Caco-2 (cell line): Measurements from ENCODE around the gene SLC10A7. TPM values are rescaled to one million over a fixed set of nuclear protein-coding genes. Genes with fewer than 3 reads are reported as not detected.

Experiments
- BruUV-seq: library from RNA; stranded (reverse); fragments of 400-500 nt; replicated peaks from 2 replicates; lab custom pipeline; 2021; lab: Mats Ljungman, UMichigan
- CTCF ChIA-PET: fragments of 300-600 bp; sonication (Branson Sonifier 250); formaldehyde crosslinking; loops from one replicate; lab custom pipeline; 2022; ENCODE audit warnings: antibody characterized with exemption; lab: Charles Lee
- POLR2A ChIA-PET: fragments of 300-600 bp; sonication (Branson Sonifier 250); formaldehyde crosslinking; loops from one replicate; lab custom pipeline; 2022; ENCODE audit warnings: antibody characterized with exemption; lab: Charles Lee
- DNase-seq, 2 experiments: peaks; one replicate each; pipeline versions ENCODE4 v3.0.0 to v3.0.0-alpha.2; 2020 to 2022
- H3K27me3 ChIP-seq: replicated peaks from 2 replicates; pipeline ENCODE4 v1.6.0; 2011; ENCODE audit warnings: low read length; ENCODE audit not compliant: control insufficient read depth, insufficient read depth
- H3K36me3 ChIP-seq: 2 replicates; pipeline ENCODE4 v1.5.1; 2011; ENCODE audit warnings: low read length; ENCODE audit not compliant: control insufficient read depth, insufficient read depth
- H3K4me1 ChIP-seq: fragments of 250-450 bp; sonication (Bioruptor Pico); 2 replicates; pipeline ENCODE4 v1.5.1; 2020; ENCODE audit warnings: mild to moderate bottlenecking
- H3K4me3 ChIP-seq: 2 replicates; pipeline ENCODE4 v1.5.1; 2011; ENCODE audit warnings: low read depth, mild to moderate bottlenecking, control low read depth, low read length
- H3K9me3 ChIP-seq: fragments of 250-450 bp; sonication (Bioruptor Pico); 2 replicates; pipeline ENCODE4 v1.5.1; 2020; ENCODE audit warnings: mild to moderate bottlenecking, moderate library complexity
- H3K27ac Mint-ChIP-seq: one replicate; pipeline ENCODE4 v1.8.0; 2022; ENCODE audit warnings: mixed read lengths; ENCODE audit not compliant: unreplicated experiment
- H3K27me3 Mint-ChIP-seq: one replicate; pipeline ENCODE4 v1.8.0; 2022; ENCODE audit warnings: mixed read lengths; ENCODE audit not compliant: insufficient read depth, unreplicated experiment
- H3K36me3 Mint-ChIP-seq: one replicate; pipeline ENCODE4 v1.8.0; 2022; ENCODE audit warnings: mild to moderate bottlenecking, mixed read lengths; ENCODE audit not compliant: insufficient read depth, unreplicated experiment
- H3K4me1 Mint-ChIP-seq: one replicate; pipeline ENCODE4 v1.8.0; 2022; ENCODE audit warnings: low read depth, mixed read lengths; ENCODE audit not compliant: unreplicated experiment
- H3K4me3 Mint-ChIP-seq: one replicate; pipeline ENCODE4 v1.8.0; 2022; ENCODE audit warnings: mild to moderate bottlenecking, moderate library complexity, mixed read lengths; ENCODE audit not compliant: unreplicated experiment
- H3K9me3 Mint-ChIP-seq: one replicate; pipeline ENCODE4 v1.8.0; 2022; ENCODE audit warnings: mixed read lengths; ENCODE audit not compliant: unreplicated experiment
- CTCF ChIP-seq, 2 experiments: fragments of 200-600 bp in 1 of 2; IDR thresholded peaks; 1 replicate in 1 of 2; 2 replicates in 1 of 2; pipeline versions ENCODE4 v1.5.1 to v1.8.0; 2011 to 2022; ENCODE audit warnings: antibody characterized with exemption in 1 of 2, control low read depth in 1 of 2, inconsistent platforms in 1 of 2, low read depth in 1 of 2, low read length in 1 of 2, mild to moderate bottlenecking in 1 of 2, moderate library complexity in 1 of 2; ENCODE audit not compliant: insufficient read depth in 1 of 2, severe bottlenecking in 1 of 2, unreplicated experiment in 1 of 2
- intact Hi-C: fragments of 100-400 bp; cut with micrococcal nuclease; formaldehyde crosslinking; loops from one replicate; pipeline ENCODE4 v1.10.0; 2022; ENCODE audit not compliant: unreplicated experiment
- total RNA-seq: library from RNA; stranded (reverse); gene quantifications from 2 replicates; pipeline ENCODE4 v1.2.3, GENCODE V29; 2022

Gene SLC10A7
- total RNA-seq, 1 experiment from 2014 or later: 12.1 TPM

- Mint-ChIP-seq H3K4me3 (no peak overlapping the region), H3K36me3 (no peaks in the 10 kb centered on the region), H3K27ac (no peak overlapping the region), H3K27me3 (no peaks in the 10 kb centered on the region), H3K4me1 (no peaks in the 10 kb centered on the region), H3K9me3 (no peaks in the 10 kb centered on the region)
- BruUV-seq: no TSS peak
- CTCF ChIA-PET: interaction anchor here (0.7 kb wide), 1 partner anchor 20 kb away, joined by 3 read pairs; no protein-coding TSS in a partner anchor
- POLR2A ChIA-PET: no interaction called here
- Histone ChIP-seq H3K4me1 (no peaks in the 10 kb centered on the region), H3K27me3 (no peaks in the 10 kb centered on the region), H3K36me3 (no peaks in the 10 kb centered on the region), H3K9me3 (no peaks in the 10 kb centered on the region), H3K4me3 (no peak overlapping the region)
- peak; percentile 18 to 25 for TF ChIP-seq CTCF (IDR thresholded peaks at IDR 0.05; ENCODE audit: insufficient read depth in 1 of 2, low read depth in 1 of 2, low read length in 1 of 2, severe bottlenecking in 1 of 2, unreplicated experiment in 1 of 2)
- peak in 1 of 2 experiments; percentile 4 for DNase-seq
- intact Hi-C loops: no loop called here
Measured at GRCh38 chr4:146510942-146511341, 10.8 kb downstream of the SLC10A7 start.

DNA sequence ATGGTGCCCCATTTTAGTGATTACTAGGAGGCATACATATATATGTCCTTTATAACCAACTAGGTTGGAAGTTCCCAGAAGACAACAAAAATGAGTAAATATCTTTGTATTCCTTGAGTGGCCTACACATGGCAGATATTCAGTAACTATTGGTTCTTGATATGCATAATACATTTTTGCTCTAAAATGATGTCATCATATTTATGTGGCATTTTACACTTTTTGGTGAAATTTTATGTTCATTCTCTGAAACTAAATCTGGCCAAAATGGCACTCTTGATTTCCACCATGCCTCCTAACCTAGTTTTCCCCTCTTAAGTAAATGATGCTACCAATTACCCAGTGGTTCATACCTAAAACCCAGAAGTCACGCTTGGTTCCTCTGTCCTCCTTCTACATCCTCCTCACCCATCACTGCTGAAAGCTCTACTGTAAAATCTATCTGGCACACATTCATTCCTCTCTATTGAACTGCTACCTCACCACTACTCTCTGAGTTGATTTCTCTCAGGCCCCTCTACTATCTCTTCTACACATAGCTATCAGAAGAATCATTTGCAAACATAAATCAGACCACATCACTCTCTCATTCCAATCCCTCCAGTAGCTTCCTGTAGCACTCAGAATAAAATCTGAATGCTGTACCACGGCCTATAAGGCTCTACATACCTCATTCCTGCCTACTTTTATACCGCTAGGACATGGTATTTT lies 13.4 kb downstream of the SLC10A7 start:
- intact Hi-C loops: no loop called here
- no TSS peak for BruUV-seq
- no peak for TF ChIP-seq CTCF (IDR thresholded peaks at IDR 0.05; ENCODE audit: insufficient read depth in 1 of 2, low read depth in 1 of 2, low read length in 1 of 2, severe bottlenecking in 1 of 2, unreplicated experiment in 1 of 2)
- H3K27me3 ChIP-seq: no peaks in the 10 kb centered on the region
- H3K9me3 Mint-ChIP-seq: no peaks in the 10 kb centered on the region
- no peaks in the 10 kb centered on the region for H3K9me3 ChIP-seq
- H3K27me3 Mint-ChIP-seq: no peaks in the 10 kb centered on the region
- H3K4me1 Mint-ChIP-seq: no peaks in the 10 kb centered on the region
- POLR2A ChIA-PET: no interaction called here
- no peak overlapping the region for H3K27ac Mint-ChIP-seq
- no peaks in the 10 kb centered on the region for H3K36me3 Mint-ChIP-seq
- DNase-seq: no peak
- no peaks in the 10 kb centered on the region for H3K36me3 ChIP-seq
- H3K4me3 Mint-ChIP-seq: no peak overlapping the region
- H3K4me1 ChIP-seq: no peaks in the 10 kb centered on the region
- H3K4me3 ChIP-seq: no peak overlapping the region
- CTCF ChIA-PET: no interaction called here

DNA sequence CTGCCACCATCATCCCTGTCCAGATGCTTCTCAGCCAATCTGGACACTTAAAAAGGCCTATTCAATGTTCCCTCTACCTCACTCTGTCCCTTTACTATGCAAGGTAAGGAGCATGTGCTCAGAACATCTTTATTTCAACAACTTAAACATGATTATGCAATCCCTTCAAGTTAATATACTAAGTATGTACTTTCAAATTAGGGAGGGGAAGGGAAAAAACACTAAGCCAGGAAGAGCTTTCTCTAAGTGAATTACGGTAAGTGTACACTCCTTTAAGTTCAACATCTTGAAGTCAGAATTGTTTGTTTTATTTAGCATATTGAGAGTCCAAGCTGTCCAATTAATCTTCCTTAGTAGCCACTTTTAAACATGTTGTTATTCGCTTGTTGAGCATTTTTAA lies 14.1 kb downstream of the SLC10A7 start:
- no peak for DNase-seq
- BruUV-seq: no TSS peak
- H3K36me3 Mint-ChIP-seq: no peaks in the 10 kb centered on the region
- intact Hi-C loops: no loop called here
- no peak for TF ChIP-seq CTCF (IDR thresholded peaks at IDR 0.05; ENCODE audit: insufficient read depth in 1 of 2, low read depth in 1 of 2, low read length in 1 of 2, severe bottlenecking in 1 of 2, unreplicated experiment in 1 of 2)
- Histone ChIP-seq H3K27me3 (no peaks in the 10 kb centered on the region), H3K4me3 (no peak overlapping the region), H3K9me3 (no peaks in the 10 kb centered on the region), H3K36me3 (no peaks in the 10 kb centered on the region), H3K4me1 (no peaks in the 10 kb centered on the region)
- H3K27me3 Mint-ChIP-seq: no peaks in the 10 kb centered on the region
- CTCF ChIA-PET: no interaction called here
- POLR2A ChIA-PET: no interaction called here
- no peaks in the 10 kb centered on the region for H3K9me3 Mint-ChIP-seq
- no peaks in the 10 kb centered on the region for H3K4me1 Mint-ChIP-seq
- H3K4me3 Mint-ChIP-seq: no peak overlapping the region
- H3K27ac Mint-ChIP-seq: no peak overlapping the region
